HAP-1 (cell line): ENCODE measurements around the gene HCAR1.
"Not testable (repeated sequence)": the region's sequence is repeated elsewhere in the genome, so short reads cannot be mapped to it uniquely, and the experiment has no call there.

Source experiments
- DNase-seq, 2 experiments: peaks; one replicate each; pipeline ENCODE4 v3.0.0-alpha.2; 2016 to 2020; ENCODE audit warnings: low spot score in 2 of 2
- H3K27me3 ChIP-seq: fragments of 250-450 bp; sonication (Bioruptor Pico); 2 replicates; pipeline ENCODE4 v1.5.1; 2020; ENCODE audit warnings: low read depth, mild to moderate bottlenecking, moderate library complexity
- H3K36me3 ChIP-seq: fragments of 250-450 bp; sonication (Bioruptor Pico); replicated peaks from 2 replicates; pipeline ENCODE4 v1.5.1; 2020; ENCODE audit warnings: mild to moderate bottlenecking
- H3K4me1 ChIP-seq: fragments of 250-450 bp; sonication (Bioruptor Pico); 2 replicates; pipeline ENCODE4 v1.5.1; 2020; ENCODE audit warnings: mild to moderate bottlenecking
- H3K4me3 ChIP-seq: fragments of 250-450 bp; sonication (Bioruptor Pico); 2 replicates; pipeline ENCODE4 v1.5.1; 2020; ENCODE audit warnings: mild to moderate bottlenecking, moderate library complexity
- H3K9me3 ChIP-seq: fragments of 250-450 bp; sonication (Bioruptor Pico); 2 replicates; pipeline ENCODE4 v1.5.1; 2020; ENCODE audit warnings: mild to moderate bottlenecking, moderate library complexity
- in situ Hi-C: fragments of 300-500 bp; cut with MboI; formaldehyde crosslinking; loops from 3 replicates; pipeline ENCODE4 v1.14.3; 2020; ENCODE audit warnings: low sequenced_read_pairs, inconsistent platforms, mixed read lengths

The HCAR1 gene

DNA sequence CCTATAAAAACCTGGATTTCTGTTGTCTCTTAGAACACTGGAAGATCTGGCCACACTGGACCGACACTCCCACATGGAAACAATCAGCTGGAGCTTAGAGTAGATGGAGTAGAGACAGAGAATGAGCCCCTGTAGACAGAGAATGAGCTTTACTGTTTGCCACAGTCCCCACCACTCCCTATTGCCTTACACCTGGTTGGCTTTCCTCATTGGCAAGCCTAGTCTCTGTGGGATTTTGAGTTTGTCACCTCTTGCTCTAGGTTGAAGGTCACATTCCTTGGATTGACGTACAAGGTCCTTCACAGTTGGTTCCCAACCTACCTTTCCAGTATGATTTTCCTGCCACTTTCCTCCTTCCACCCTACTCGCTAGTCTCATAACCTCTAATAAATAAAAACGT, 2.0 kb upstream of the HCAR1 start:
- H3K36me3 ChIP-seq = no peaks in the 10 kb centered on the region
- H3K4me3 ChIP-seq = no peak overlapping the region
- in situ Hi-C loops = no loop called here
- H3K9me3 ChIP-seq = no peaks in the 10 kb centered on the region
- no peak for DNase-seq
- H3K27me3 ChIP-seq = no peaks in the 10 kb centered on the region
- H3K4me1 ChIP-seq = peaks cover 9% of the 10 kb centered on the region

DNA sequence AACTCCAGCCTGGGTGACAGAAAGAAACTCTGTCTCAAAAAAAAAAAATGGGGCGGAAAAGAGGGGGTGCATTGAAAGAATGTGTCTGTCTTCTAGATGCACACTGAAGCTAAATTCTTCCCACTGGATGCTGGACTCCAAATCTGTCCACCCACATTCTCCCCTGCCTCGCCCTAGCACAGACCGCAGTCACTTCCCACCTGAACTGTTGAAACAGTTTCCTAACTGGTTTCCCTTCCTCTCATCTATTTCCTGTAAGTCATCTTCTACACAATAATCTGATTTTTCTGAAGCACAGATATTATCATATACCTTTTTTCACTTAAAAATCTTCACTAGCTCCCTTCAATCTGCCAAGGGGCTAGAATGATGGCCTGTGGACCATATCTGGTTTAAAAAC, 1.5 kb upstream of the HCAR1 start:
- Histone ChIP-seq H3K9me3 (no peaks in the 10 kb centered on the region), H3K4me1 (peaks cover 9% of the 10 kb centered on the region), H3K27me3 (no peaks in the 10 kb centered on the region), H3K4me3 (no peak overlapping the region), H3K36me3 (no peaks in the 10 kb centered on the region)
- no peak for DNase-seq
- in situ Hi-C loops = no loop called here

DNA sequence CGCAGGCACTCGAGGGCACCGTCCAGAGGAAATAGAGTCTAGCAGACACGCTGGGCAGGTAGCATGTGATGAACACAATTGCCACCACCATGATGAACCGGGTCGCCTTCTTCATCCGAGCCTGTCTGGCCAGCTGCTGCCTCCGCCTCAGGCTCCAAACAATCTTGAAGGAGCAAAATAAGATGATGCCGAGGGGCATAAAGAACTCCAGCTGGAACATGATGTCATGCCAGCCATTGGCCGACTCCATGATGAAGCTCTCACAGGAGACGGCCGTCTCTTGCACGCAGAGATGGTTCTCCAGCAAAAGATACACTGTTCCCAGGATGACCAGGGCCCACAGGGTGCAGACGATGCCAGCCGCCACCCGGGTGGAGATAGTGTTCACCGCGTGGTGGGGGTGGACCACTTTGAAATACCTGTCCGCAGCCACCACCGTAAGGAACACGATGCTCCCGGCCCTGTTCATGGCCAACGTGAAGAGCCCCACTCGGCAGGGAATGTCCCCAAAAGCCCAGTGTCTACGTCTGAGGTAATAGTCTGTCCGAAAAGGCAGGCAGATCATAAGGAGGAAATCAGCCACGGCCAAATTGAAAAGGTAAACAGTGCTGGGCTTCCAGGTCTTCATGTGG, 945 bp downstream of the HCAR1 start:
- Histone ChIP-seq H3K9me3 (no peaks in the 10 kb centered on the region), H3K4me1 (peaks cover 10% of the 10 kb centered on the region), H3K4me3 (no peak overlapping the region), H3K36me3 (no peaks in the 10 kb centered on the region), H3K27me3 (no peaks in the 10 kb centered on the region)
- in situ Hi-C loops = no loop called here
- no peak for DNase-seq

DNA sequence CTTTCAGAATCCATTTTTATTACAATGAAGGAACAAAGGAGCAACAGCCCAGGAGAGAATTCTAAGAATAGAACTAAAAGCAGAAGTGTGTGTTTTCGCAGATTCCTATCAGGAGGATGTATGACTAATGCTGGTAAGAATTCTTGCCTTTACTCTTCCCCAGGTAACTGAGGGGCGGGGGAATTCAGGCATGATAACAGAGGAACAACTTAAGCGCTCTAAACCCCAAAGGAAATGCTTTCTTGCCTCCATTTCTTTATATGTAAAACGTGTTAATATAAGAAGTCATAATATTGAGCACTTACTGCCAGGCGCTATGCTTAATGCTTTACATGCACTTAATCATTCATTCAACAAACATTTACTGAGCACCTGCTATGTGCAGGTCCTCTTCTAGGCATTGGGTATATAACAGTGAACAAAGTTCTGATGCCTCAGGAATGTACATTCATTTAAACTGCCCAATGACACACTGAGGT, 4.5 kb downstream of the HCAR1 start:
- DNase-seq = peak; percentile 41 to 78
- in situ Hi-C loops = no loop called here
- no peaks in the 10 kb centered on the region; the same call in 1 of the 2 replicates for H3K27me3 ChIP-seq
- H3K4me3 ChIP-seq = no peak overlapping the region
- H3K9me3 ChIP-seq = no peaks in the 10 kb centered on the region
- H3K4me1 ChIP-seq = peaks cover 8% of the 10 kb centered on the region
- no peaks in the 10 kb centered on the region for H3K36me3 ChIP-seq

DNA sequence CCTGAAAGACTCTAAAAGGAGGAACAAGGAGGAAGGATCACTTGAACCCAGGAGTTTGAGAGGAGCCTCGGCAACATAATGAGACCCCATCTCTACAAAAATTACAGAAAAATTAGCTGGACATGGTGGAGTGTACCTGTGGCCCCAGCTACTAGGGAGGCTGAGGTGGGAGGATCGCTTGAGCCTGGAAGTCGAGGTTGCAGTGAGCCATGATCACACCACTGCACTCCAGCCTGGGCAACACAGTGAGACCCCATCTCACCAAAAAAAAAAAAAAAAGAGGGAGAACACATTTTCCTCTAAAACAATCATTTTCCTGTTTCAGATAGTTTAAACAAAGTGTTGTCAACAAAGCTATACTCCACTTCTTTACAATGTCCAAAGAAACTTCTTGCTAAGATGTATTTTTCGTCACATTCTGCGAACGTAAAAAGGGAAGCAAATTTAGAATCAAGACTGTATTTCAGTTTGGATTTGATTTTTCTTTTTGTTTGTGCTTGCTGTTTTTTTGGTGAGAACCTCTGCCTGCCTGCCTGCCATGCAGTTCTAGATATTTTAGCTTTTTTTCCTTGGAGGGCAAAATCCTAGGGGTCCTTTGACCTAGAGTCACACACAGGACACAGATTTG, 5.1 kb downstream of the HCAR1 start:
- Histone ChIP-seq H3K4me1 (peaks cover 8% of the 10 kb centered on the region), H3K9me3 (no peaks in the 10 kb centered on the region), H3K36me3 (no peaks in the 10 kb centered on the region), H3K27me3 (no peaks in the 10 kb centered on the region; the same call in 1 of the 2 replicates), H3K4me3 (no peak overlapping the region)
- no peak for DNase-seq
- in situ Hi-C loops = no loop called here

DNA sequence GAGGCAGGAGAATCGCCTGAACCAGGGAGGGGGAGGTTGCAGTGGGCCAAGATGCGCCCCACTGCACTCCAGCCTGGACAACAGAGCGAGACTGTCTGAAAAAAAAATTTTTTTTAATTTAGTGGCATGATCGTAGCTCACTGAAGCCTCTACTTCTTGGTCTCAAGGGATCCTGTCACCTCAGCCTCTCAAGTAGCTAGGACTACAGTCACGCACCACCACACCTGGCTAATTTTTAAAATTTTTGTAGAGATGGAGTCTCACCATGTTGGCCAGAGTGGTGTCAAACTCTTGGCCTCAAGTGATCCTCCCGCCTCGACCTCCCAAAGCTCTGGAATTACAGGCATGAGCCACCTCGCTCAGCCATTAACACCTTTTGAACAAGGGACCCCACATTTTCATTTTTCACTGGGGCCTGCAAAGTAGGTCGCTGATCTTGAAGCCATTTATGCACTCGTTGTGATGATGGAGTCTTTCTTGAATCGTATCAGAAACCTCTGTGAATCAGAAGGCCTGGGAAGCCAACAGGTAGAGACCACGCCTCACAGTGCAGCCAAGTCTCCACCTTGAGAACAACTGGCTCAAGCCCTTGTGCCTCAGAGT, 5.9 kb downstream of the HCAR1 start:
- in situ Hi-C loops = no loop called here
- Histone ChIP-seq H3K4me3 (no peak overlapping the region), H3K27me3 (no peaks in the 10 kb centered on the region; the same call in 1 of the 2 replicates), H3K4me1 (peaks cover 8% of the 10 kb centered on the region), H3K9me3 (no peaks in the 10 kb centered on the region), H3K36me3 (no peaks in the 10 kb centered on the region)
- no peak for DNase-seq

DNA sequence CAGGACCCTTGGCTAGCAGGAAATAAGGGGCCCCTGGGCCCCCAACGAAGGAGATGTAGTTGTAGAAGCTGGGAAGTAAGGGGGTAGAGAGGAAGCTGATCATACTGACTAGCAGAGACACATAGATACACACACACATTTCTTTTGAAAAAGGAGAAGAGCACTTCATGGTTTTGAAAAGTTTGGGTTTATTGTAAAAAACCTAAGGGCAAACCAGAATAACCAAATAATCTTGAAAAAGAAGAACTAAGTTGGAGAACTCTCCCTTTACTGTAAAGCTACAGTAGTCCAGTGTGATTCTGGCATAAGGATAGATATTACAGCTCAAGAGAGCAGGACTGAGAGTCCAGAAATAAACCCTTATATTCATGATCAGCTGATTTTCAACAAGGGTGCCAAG, 8.3 kb downstream of the HCAR1 start:
- Histone ChIP-seq H3K4me1 (peaks cover 8% of the 10 kb centered on the region), H3K27me3 (no peaks in the 10 kb centered on the region; the same call in 1 of the 2 replicates), H3K4me3 (no peak overlapping the region), H3K9me3 (no peaks in the 10 kb centered on the region), H3K36me3 (no peaks in the 10 kb centered on the region)
- no peak for DNase-seq
- in situ Hi-C loops = no loop called here

DNA sequence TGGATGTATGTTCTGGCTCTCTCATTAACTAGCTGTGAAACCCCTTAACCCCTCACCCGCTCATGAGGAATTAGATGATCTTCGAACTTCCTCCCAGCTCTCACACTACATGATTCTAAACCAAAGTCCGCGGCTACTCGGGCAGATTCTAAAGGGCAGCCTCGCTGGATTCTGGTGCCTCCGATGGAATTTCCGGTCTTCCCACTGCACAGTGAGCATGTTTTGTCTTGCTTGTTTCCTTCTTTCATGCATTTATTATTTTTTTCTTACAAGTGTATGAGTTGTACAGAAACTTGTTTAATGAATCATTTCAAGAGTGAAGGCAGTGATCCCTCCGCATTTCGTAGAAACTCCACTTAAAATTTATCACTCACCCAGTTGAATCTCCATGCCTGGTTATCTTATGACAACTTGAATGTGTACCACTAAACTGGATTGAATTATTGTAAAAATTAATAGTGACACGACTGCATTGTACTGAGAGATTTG, 9.5 kb downstream of the HCAR1 start:
- no peak for DNase-seq
- H3K4me1 ChIP-seq = peaks cover 4% of the 10 kb centered on the region
- H3K27me3 ChIP-seq = no peaks in the 10 kb centered on the region; the same call in 1 of the 2 replicates
- H3K36me3 ChIP-seq = no peaks in the 10 kb centered on the region
- H3K4me3 ChIP-seq = no peak overlapping the region
- in situ Hi-C loops = no loop called here
- H3K9me3 ChIP-seq = no peaks in the 10 kb centered on the region

DNA sequence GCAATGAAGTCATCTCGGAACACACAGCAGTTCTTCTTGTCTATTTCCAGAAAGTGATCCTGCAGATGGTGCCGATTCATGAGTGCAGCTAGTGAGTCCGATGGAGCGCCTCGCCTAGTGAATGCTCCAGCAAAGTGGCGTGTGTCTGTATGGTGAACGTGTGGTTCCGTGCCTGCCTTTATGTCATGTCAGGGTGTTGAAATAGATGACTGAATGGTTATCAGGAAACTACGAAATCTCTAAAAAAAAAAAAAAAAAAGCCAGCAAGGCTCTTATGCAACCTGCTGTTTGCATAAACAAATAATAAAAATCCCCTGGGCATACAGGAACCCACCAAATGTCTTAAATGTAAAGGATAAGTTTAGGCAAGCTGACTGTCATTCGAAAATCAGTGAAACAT, 14.0 kb downstream of the HCAR1 start, which contains the start of gene HCAR3:
HCAR3 (minus strand) TSS at position 154 of the 400 bp plus-strand sequence; CDS start at position 80, 74 bp downstream.
- in situ Hi-C loops, H3K9me3 ChIP-seq, H3K36me3 ChIP-seq, H3K27me3 ChIP-seq, H3K4me3 ChIP-seq, H3K4me1 ChIP-seq, DNase-seq: not testable (repeated sequence)

DNA sequence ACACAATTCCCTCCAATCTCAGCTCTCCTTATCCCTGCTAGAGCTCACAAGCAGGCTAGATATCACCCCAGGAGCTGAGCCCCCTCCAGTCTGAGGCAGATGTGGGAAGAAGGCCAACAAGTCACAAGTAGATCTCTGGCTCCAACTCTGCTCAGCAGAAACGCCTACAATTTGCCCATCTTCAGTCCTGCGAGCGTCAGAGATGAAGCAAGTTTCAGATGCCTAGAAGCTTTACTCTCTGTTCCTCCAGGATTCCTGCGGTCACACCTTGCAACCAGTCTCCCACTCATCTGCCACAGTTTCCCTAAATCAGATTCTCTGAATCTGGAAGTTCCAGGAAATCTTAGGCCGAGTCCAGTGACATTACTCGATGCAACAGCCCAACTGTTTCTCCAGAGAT, 15.4 kb downstream of the HCAR1 start:
- H3K4me3 ChIP-seq, H3K27me3 ChIP-seq, H3K4me1 ChIP-seq, DNase-seq, H3K9me3 ChIP-seq, in situ Hi-C loops, H3K36me3 ChIP-seq: not testable (repeated sequence)

DNA sequence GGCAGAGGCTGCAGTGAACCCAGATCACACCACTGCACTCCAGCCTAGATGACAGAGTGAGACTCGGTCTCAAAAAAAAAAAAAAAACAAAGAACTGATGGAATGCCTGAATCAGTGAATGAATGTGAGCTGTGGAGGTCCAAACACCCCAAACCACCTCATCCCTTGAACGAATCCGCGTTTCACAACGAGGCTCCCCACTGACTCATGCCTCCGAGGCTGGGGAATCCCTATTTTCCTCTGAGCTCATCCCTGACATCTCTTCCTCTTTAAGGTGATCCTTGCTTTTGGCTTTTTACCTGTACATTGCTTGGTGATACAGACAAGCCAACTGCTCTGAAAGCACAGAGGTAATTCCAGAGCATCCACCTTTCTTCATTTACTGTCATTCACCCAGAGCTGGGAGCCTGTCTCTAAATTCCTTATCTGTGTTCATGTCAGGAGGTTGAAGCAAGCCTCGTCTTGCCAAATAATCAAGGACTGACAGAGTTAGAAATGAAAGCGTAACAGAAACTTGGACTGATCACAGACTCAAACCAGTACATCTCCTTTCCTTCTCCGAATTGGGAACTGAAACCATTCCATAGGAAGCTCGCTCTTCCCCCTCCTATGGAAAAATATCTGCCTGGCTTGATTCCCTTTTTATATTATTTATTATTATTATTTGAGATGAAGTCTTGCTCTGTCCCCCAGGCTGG, 17.0 kb downstream of the HCAR1 start:
- H3K36me3 ChIP-seq, DNase-seq, H3K4me3 ChIP-seq, H3K9me3 ChIP-seq, in situ Hi-C loops, H3K4me1 ChIP-seq, H3K27me3 ChIP-seq: not testable (repeated sequence)

DNA sequence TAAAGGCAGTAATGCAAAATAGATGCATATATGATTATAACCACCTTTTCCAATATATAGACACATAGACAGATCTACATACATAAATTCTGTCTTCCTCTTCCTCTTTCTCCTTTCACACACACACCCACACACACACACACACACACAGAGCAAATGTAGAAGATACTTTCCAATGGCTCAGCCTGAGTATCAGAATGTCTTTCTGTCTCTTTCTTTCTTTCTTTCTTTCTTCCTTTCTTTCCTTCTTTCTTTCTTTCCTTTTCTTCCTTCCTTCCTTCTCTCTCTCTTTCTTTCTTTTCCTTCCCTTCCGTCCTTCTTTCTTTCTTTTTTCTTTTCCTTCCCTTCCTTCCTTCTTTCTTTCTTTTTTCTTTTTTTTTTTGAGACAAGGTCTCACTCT, 19.4 kb downstream of the HCAR1 start:
- H3K4me3 ChIP-seq, H3K27me3 ChIP-seq, in situ Hi-C loops, H3K36me3 ChIP-seq, DNase-seq, H3K9me3 ChIP-seq, H3K4me1 ChIP-seq: not testable (repeated sequence)

DNA sequence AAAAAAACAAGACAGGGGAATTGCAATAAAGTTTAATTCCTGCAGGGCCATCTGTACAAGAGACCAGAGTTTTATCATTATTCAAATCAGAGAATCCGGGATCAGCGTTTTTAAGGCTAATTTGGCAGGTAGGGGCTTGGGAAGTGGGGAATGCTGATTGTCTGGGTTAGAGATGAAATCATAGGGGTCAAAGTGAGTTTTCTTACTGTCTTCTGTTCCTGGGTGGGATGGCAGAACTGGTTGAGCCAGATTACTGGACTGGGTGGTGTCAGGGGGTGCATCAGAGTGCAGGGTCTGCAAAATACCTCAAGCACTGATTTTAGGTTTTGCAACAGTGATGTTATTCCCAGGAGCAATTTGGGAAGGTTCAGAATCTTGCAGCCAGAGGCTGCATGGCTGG, 20.3 kb downstream of the HCAR1 start:
- H3K9me3 ChIP-seq, H3K4me3 ChIP-seq, in situ Hi-C loops, H3K27me3 ChIP-seq, H3K36me3 ChIP-seq, H3K4me1 ChIP-seq, DNase-seq: not testable (repeated sequence)

DNA sequence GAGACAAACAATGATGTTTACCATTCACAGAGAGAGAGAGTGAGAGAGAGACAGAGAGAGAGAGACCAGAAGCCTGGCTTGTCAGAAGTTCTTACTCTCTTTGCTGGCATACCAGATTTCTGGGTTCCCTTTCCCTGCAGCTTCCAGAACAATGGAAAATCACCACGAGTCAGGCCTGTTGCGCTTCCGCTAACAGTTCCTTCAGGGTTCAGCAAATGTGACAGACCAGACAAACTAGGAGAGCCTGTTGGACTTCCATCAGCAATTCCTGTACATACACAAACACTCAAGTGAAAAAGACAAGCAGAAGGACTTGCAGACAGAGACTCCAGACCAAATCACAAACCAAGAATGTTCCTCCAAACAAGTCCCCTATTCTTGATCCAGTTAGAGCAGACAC, 21.4 kb downstream of the HCAR1 start:
- H3K9me3 ChIP-seq, H3K36me3 ChIP-seq, H3K4me3 ChIP-seq, H3K27me3 ChIP-seq, in situ Hi-C loops, H3K4me1 ChIP-seq, DNase-seq: not testable (repeated sequence)
